HG03457 (cell line): Measurements from ENCODE around the gene MAP3K20.
"Not testable (repeated sequence)": the region's sequence is repeated elsewhere in the genome, so short reads cannot be mapped to it uniquely, and the experiment has no call there.

ENCODE experiments used
- ATAC-seq: cut with Tn5 transposase; IDR thresholded peaks from one replicate; pipeline ENCODE4 v1.9.1; 2021; ENCODE audit warnings: moderate number of reproducible peaks; ENCODE audit not compliant: unreplicated experiment

Gene MAP3K20

DNA sequence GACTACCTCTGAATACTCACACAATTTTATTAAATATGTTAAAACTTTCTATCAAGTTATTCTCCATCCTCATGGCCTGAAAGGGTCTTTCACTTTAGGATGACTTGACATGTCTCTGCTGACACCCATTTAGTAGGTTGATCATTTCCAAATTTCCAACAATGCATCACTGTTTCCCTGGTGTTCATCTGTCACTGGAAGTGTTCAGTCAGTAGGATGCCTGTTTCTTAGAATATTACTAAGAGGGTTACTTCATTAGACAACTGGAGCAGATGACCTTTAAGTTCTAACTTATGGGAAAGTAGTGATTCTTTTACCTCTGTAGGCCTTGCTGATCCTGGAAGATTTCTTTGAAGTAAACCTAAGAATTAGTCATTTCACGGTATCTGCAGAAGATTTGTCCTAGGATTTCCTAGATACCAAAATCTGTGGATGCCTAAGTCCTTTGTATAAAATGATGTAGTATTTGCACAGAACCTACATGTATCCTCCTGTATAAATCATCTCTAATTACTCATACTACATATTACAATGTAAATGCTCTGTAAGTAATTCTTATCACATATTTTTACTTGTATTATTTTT is 77.7 kb downstream of the MAP3K20 start:
- no peak for ATAC-seq

DNA sequence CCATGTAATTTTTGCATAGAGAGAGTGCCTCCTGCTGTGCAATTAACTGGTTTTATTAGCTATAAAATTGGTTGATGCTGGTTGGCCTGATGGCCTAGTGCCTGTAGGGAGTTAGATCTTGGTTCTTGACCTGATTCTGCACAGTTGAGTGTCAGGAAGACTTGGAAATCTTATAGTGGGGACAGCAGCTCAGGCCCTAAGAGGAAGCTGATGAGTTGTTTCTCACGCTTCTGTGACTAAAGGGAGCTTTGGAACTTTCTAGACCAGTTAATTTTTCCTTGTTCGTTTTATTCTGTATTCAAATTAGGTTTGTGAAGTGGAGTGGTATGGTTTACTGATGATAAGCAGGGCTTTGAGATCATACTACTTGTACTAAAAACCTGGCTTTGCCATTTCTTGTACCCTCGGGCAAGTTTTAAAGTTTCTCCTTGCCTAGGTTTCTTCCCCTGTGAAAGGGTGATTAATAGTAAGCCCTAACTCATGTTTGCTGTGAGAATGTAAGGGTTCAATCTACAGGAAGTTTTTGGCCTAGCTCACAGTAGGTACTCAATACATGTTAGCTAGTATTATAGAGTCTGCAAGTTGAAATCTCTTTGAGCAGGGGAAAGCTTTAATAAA is 82.1 kb downstream of the MAP3K20 start:
- ATAC-seq: no peak

DNA sequence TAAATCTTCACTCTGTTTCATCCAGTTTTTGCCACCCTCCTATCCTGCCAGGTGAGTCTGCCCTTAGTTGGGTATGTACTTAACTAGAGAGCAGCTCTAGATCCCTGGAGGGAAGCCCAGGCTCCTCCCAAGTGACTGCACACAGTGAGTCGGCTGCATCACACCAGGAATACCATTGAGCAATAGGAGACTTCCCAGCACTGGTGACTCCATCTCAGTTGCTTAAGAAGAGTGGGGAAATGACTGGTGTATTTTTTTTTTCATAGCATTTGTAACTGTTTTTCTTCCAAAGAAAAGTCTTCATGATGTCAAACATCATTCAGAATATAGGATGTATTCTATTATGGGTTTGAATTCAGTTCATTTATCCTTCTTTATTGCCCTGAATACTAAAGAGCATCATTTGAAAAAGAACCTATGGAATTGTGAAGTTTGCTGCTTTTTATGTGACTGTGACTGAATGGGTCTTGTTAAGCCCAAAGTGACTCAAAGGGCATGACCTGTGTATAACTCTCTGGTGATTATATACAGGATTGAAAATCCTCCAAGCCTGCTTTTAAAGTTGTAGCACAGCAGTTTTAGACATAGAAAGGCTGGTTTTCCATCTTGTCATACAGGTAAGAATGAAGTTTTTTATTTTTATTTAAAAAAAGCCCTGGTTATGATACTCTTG is 84.3 kb downstream of the MAP3K20 start:
- no peak for ATAC-seq

DNA sequence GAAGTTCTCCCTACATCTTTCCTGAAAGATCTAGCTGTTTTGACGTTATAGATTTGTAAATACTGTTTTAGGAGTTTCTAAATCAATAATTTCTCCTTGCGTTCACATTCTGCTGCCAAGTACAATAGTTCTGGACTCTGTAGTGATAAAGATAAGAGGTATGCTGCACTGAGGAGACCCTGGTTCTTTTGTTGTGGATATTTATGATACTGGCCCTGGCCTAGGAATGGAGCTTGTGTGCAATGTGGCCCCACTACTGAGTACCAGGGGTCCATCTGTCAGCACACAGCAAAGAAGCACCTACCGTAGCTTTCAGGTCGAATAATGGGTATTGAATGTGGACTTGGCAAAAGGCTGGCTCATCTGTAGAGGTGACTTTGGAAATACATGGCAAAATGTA is 85.0 kb downstream of the MAP3K20 start:
- no peak for ATAC-seq

DNA sequence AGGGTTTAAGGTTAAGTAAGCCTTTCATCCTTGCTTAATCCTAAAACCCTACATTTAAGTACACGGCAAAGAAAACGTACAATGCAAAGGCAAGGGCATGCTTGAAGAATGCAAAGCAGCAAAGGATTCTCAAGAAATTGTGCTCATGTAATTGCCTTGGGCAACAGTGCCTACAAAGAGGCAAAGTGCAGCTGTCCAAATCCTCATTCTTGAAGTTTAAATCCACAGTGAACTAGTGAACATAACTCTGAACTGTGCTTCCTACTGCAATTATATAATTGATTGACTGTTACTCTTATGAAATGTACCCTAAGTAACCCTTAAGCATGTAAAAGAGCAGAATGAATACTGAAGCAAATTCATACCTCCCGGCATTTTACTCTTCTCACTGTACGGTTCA is 85.4 kb downstream of the MAP3K20 start:
- no peak for ATAC-seq

DNA sequence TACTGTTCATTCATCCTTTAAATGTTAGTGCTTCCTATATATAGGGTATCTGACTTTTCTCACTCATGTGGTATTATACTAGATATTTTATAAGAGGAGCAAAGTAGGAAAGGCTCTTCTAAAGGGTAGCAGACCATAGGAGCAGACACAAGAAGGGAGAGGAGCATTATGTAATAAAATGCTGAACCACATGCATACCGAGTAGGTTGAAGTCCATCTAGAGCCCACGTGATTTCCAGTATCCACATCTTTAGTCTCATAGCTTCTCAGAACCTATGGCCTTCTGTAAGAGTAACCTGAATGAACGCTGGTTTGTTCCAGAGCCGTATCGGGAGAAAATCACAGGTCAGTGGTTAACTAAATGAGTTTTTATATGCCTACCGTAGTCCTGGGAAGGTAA is 85.9 kb downstream of the MAP3K20 start:
- ATAC-seq: no peak

DNA sequence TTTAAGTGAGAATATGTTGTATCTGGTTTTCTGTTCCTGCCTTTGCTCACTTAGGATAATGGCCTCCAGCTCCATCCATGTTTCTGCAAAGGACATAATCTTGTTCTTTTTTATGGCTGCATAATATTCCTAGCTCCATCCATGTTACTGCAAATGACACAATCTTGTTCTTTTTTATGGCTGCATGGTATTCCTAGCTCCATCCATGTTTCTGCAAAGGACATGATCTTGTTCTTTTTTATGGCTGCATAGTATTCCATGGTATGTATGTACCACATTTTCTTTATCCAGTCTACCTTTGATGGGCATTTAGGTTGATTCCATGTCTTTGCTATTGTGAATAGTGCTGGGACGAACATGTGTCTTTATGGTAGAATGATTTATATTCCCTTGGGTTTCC is 87.7 kb downstream of the MAP3K20 start:
- ATAC-seq: not testable (repeated sequence)

DNA sequence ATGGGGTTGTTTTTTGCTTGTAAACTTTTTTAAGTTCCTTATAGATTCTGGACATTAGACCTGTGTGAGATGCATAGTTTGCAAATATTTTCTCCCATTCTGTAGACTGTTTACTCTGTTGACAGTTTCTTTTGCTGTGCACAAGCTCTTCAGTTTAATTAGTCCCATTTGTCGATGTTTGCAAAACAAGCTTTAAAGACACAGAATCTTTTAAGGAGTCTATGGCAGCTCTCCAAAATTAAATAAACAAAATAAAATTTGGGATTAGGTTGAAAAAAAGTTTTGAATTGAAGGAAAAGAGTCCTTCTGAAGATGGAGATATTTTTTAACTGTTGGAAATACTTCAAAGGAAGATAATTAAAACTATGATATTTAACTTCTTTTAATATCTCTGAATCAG is 88.8 kb downstream of the MAP3K20 start:
- ATAC-seq: no peak

DNA sequence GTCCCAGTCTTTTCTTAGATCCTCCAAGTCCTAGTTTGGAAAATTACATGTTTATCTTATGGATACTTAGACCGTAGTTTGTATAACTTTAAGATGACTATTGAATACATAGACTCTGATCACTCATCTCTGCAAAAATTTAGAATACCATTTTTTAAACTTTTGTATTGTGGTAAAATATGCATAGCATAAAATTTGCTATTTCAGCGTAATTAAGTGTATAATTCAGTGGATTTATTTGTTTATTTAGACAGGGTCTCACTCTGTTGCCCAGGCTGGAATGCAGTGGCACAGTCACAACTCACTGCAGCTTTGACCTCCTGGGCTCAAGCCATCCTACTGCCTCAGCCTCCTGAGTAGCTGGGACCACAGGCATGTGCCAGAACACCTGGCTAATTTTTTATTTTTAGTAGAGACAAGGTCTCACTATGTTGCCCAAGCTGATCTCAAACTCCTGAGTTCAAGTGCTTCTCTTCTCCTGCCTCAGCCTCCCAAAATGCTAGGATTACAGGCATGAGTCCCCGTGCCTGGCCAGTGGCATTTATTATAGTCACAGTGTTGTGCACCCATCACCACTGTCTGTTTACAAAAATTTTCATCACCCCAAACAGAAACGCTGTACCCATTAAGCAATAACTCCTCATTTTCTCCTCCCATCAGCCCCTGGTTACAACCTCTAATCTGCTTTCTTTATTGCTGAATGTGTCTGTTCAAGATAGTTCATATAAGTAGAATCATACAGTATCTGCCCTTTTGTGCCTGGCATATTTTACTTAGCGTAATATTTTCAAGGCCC is 90.0 kb downstream of the MAP3K20 start:
- no peak for ATAC-seq

DNA sequence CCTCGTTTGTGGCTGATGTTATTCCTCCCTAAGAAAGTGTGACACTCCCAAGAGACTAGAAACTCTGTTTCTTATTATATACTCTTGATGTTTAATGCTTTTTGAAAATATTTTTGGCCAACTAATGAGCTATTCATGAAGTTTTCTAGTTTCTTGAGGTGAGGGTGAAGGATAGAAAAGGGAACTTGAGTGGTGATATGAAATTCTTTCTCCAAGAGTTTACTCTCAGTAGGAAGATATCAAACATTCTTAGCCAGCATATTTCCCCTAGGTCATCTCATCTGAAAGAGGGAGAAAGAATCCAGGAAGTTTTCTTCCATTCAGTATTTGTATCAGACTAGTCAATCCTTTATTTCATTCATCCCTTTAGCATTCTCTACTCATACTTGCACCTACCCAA is 95.7 kb downstream of the MAP3K20 start:
- ATAC-seq: no peak

DNA sequence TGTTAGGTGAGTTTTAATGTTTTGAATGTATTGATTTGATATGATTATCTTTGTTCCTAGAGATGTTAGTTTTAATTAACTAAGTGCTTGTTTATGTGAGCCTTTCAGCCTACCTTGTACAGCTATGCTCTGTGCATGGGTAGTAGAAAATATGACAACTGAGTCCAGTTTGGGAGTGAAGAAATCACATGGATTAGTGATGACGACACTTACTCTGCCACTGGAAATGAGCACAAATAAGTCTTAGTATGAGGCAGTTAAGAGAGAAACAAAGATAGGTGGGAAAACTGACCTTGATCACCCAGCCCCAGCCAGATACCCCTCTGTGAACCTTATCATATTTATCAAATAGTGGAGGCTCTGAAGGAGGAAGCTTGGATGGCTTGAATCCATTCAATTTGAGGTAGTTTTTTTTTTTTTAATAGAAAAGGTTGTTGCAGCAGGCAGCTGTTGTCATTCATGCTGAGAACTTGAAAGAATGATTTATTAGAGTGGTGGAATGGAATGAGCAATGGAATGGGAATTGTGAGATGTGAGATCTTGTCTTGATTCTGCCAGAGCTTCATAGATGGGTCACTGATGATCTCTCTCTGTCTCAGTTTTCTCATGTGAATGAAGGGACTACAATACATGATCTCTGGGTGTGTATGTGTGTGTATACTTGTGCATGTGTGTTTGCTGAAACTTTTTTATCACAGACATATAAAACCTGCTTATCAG is 96.4 kb downstream of the MAP3K20 start:
- no peak for ATAC-seq

DNA sequence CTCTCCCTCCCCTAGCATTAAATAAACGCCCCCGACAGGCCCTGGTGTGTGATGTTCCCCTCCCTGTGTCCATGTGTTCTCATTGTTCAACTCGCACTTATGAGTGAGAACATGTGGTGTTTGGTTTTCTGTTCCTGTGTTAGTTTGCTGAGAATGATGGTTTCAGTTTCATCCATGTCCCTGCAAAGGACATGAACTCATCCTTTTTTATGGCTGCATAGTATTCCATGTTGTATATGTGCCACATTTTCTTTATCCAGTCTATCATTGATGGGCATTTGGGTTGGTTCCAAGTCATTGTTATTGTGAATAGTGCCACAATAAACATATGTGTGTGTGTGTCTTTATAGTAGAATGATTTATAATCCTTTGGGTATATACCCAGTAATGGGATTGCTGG is 98.7 kb downstream of the MAP3K20 start:
- not testable (repeated sequence) for ATAC-seq

DNA sequence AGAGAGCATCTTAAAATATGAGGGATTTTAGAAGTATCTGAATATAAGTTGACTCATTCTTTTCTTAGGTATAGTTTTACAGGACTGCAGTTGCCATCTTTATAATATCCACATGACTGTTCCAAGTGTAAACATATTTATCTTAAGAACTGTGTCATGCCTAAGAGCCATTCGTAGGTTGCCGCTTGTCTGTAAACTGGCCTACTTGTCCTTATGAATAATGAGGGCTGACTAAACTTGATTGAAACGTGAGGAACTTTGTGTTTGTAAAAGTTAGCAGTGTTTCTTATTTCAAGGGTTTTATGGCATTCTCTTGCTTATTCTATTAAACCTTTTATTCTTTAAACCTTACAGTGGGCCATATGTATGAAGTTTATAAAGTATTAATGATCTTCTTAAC is 99.6 kb downstream of the MAP3K20 start:
- ATAC-seq: no peak

DNA sequence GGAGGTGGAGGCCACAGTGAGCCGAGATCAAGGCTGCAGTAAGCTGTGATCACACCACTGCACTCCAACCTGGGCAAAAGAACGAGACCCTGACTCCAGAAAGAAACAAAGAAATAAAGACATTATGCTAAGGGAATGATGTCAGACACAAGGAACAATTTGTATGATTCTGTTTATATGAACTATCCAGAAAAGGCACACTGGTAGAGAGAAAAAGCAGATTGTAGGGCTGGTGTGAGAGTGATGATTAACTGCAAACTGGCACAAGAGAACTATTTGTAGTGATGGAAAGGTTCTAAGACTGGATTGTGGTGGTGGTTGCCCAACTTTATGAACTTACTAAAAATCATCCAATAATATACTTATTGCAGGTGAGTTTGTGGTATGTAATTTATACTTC is 106.3 kb downstream of the MAP3K20 start:
- no peak for ATAC-seq

DNA sequence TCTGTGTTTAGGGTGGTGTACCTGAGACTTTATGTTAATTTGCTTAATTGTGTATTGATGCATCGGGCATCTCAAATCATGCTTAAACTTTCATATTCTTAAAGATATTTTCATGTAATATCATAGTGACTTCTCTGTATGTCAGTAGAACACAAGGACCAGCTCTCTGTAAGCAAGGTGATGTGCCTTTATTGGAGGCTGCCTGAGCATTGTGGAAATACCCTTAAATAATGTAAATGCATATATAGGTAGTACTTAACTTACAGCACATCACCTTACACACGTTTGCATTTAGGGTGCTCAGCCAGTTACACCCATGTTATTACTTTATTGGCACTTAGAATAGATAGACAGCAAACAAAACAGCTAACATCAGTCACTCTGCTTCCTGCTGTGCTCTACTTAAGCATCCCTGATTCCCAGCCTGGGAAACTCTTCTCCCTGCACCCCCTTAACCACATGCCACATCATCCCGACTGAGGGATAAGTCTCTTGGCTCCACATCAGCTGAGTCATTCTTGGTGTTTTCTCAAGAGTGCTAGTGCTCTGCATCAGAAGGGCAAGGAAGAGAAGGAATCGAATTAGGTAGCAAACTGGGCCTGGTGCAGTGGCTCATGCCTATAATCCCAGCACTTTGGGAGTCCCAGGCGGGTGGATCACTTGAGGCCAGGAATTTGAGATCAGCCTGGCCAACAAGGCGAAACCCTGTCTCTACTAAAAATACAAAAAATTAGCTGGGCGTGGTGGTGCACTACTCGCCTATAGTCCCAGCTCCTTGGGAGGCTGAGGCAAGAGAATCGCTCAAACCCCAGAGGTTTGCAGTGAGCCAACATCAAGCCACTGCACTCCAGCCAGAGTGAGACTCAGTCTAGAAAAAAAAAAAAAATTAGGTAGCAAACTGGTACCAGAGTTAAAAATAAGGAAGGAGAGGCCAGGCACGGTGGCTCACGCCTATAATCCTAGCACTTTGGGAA is 108.7 kb downstream of the MAP3K20 start:
- no peak for ATAC-seq

DNA sequence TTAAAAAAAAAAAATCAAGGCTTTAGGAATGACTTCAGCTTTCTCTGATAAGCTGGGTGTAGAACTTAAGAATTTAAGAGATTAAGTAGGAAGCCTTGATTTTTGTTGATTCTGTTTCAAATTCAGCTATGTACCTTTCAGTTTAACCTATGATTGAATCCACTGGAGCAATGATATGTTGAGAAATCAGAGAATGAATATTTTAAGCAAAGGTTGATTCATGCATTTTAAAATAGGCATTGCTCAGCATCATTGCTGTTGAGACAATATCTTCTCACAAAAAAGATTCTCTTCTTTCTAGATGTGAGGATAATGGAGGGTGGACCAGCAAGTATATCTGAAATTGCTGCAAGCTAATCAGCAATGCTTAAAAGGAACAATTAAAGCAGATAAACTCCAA is 109.8 kb downstream of the MAP3K20 start:
- ATAC-seq: no peak

DNA sequence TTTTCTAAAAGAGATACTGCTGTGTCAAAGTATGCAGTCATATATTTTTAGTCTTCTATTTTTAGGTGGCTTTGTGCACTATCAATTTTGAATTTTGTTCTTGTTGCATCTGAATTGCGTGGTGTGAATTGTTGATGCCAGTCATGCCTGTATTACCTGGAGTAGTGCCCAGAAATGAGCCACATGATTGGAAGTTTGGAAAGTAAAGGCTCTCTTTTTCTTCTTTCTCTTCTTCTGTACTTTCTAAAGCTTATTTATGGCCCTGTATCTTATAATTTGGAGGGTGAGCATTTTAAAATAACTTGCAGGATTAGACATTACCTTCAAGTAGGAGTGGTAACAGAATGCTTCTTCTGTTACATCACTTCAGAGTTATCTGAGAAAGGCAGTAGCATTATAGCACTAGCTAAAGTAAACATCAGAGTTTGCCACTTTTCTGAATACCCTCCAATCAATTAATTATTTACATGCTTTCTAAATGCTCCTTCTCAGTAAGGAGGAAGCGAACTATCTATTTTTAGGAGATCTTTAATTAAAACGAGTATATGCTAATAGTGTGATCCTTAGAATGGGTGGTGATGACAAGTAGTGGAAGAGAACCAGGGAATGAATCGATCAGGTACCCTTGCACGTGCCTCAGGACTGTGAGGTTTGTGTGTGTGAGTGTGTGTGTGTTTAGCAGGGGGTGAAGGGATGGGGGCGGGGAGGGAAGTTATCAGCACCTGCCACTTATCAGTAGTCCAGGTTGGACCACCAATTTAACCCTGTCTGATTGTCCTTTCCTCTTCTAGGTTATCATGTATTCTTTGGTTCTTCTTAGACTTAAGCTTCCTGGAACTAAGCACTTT is 112.5 kb downstream of the MAP3K20 start:
- ATAC-seq: no peak

DNA sequence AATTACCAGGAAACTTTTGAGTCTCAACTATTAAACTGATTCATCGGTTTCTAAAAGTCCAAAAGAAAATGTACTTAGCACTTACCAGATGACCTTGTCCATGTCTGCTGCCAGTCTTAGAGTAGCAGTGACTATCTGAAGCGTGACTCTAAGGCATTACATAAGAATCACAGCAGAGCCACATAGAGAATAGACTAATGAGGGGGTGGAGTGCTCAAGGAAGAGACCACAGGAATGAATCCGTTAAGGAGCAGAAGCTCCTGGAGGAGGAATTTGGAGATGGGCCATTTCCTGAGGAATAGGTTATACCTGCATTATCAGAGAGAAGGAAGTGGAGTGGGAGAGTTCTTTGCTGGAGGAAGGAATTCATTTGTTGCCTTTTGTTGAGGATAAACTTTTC is 116.0 kb downstream of the MAP3K20 start:
- no peak for ATAC-seq

DNA sequence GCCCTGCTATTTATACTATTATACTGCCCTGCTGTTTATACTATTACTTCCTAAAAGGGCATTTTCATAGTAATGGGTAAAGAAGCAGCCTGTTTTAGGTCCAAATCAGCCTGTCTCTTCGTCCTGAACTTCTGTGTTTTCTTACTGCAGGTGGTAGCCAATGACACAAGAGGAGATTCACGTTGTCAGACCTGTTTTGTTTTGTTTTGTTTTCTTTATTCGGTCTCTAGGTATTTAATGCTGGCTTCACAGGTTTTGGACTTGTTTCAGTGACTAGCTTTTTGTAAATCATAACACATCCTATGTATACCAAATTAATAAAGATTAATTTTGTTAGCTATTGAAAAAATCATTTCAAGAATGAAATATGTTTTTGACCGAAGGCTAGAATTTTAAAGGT is 116.4 kb downstream of the MAP3K20 start:
- no peak for ATAC-seq
